GM23248 (cell line): ENCODE measurements around the gene ODAD4. TPM values are rescaled to one million over a fixed set of nuclear protein-coding genes. Genes with fewer than 3 reads are reported as not detected.

Experiments
- DNase-seq: peaks from one replicate; pipeline ENCODE4 v3.0.0-alpha.2; 2015
- H2AFZ ChIP-seq: fragments of 200-600 bp; sonication (generic); 2 replicates; pipeline ENCODE4 v1.6.1; 2016; ENCODE audit warnings: antibody characterized with exemption
- H3F3A ChIP-seq: fragments of 200-600 bp; sonication (generic); 2 replicates; pipeline ENCODE4 v1.6.1; 2016; ENCODE audit warnings: mild to moderate bottlenecking, antibody characterized with exemption, mixed run types; ENCODE audit not compliant: insufficient read depth
- H3K27ac ChIP-seq: fragments of 200-600 bp; sonication (generic); 2 replicates; pipeline ENCODE4 v1.5.1; 2016; ENCODE audit warnings: mild to moderate bottlenecking
- H3K27me3 ChIP-seq: fragments of 200-600 bp; sonication (generic); replicated peaks from 2 replicates; pipeline ENCODE4 v1.6.1; 2016; ENCODE audit warnings: mild to moderate bottlenecking; ENCODE audit not compliant: insufficient read depth
- H3K36me3 ChIP-seq: fragments of 200-600 bp; sonication (generic); 2 replicates; pipeline ENCODE4 v1.6.1; 2016; ENCODE audit warnings: low read depth, mild to moderate bottlenecking
- H3K4me1 ChIP-seq: fragments of 200-600 bp; sonication (generic); 2 replicates; pipeline ENCODE4 v1.6.1; 2016; ENCODE audit warnings: mild to moderate bottlenecking; ENCODE audit not compliant: insufficient read depth
- H3K4me2 ChIP-seq: fragments of 200-600 bp; sonication (generic); one replicate; pipeline ENCODE4 v1.6.1; 2016; ENCODE audit warnings: mild to moderate bottlenecking; ENCODE audit not compliant: unreplicated experiment
- H3K4me3 ChIP-seq: fragments of 200-600 bp; sonication (generic); 2 replicates; pipeline ENCODE4 v1.5.1; 2016; ENCODE audit warnings: mild to moderate bottlenecking
- H3K79me2 ChIP-seq: fragments of 200-600 bp; sonication (generic); 2 replicates; pipeline ENCODE4 v1.6.1; 2016; ENCODE audit warnings: mild to moderate bottlenecking; ENCODE audit not compliant: insufficient read depth
- H3K9ac ChIP-seq: fragments of 200-600 bp; sonication (generic); 2 replicates; pipeline ENCODE4 v1.6.1; 2016; ENCODE audit warnings: mild to moderate bottlenecking
- H3K9me2 ChIP-seq: fragments of 200-600 bp; sonication (generic); 2 replicates; pipeline ENCODE4 v1.6.1; 2016; ENCODE audit warnings: mixed run types, mild to moderate bottlenecking, moderate library complexity; ENCODE audit not compliant: insufficient read depth
- H3K9me3 ChIP-seq: fragments of 200-600 bp; sonication (generic); one replicate; pipeline ENCODE4 v1.6.1; 2017; ENCODE audit warnings: low read depth
- H4K20me1 ChIP-seq: fragments of 200-600 bp; sonication (generic); 2 replicates; pipeline ENCODE4 v1.6.0; 2016; ENCODE audit not compliant: insufficient read depth
- EZH2 ChIP-seq: fragments of 200-600 bp; sonication (generic); IDR thresholded peaks from 2 replicates; pipeline ENCODE4 v1.6.1; 2018; ENCODE audit warnings: antibody characterized with exemption, mild to moderate bottlenecking; ENCODE audit not compliant: insufficient read depth, poor library complexity, severe bottlenecking
- EZH2phosphoT487 ChIP-seq: fragments of 200-600 bp; sonication (generic); IDR thresholded peaks from 2 replicates; pipeline ENCODE4 v1.6.1; 2018; ENCODE audit warnings: antibody characterized with exemption, moderate library complexity, mild to moderate bottlenecking, low read depth; ENCODE audit not compliant: insufficient read depth
- WGBS, 2 experiments: methylation state at CpG; one replicate each; pipeline ENCODE4 v1.1.6; 2015 to 2017; ENCODE audit warnings: low lambda C conversion rate in 2 of 2, low coverage in 1 of 2; ENCODE audit errors: missing lambda C conversion rate in 2 of 2; 5-methylcytosine and 5-hydroxymethylcytosine counted together
- in situ Hi-C: fragments of 300-500 bp; cut with MboI; formaldehyde crosslinking; loops from 2 replicates; pipeline ENCODE4 v1.15.0; 2020
- polyA plus RNA-seq: library from polyadenylated mRNA; unstranded; fragments of >200 nt; fragmentation: Nextera tagmentation; extraction: Ambion mirVana; gene quantifications from 2 replicates; pipeline ENCODE4 v1.2.1, GENCODE V29; 2016
- total RNA-seq: library from RNA; depleted of rRNA; stranded (reverse); fragments of >200 nt; shearing (Covaris generic); gene quantifications from 2 replicates; pipeline ENCODE4 v1.2.3, GENCODE V29; 2014

Gene ODAD4
- total and polyA plus RNA-seq, 2 experiments from 2014 or later = 0.54 to 1.4 TPM

- no peaks in the 10 kb centered on the region for H3K9me2 ChIP-seq
- H3K79me2 ChIP-seq = peaks cover 86% of the 10 kb centered on the region
- DNase-seq = peak; percentile 99
- H3K9ac ChIP-seq = peak overlapping the region; percentile 59
- H3K4me2 ChIP-seq = peak overlapping the region; percentile 11
- H2AFZ ChIP-seq = no peak overlapping the region
- WGBS, 2 experiments = 23 to 30% methylated on average over 13 of the region's 13 CpGs
- peaks cover 64% of the 10 kb centered on the region for H3F3A ChIP-seq
- H3K36me3 ChIP-seq = peaks cover 44% of the 10 kb centered on the region; the same call in 1 of the 2 replicates
- 0 out of 2 replicates have a peak overlapping the region, but pooled peaks have one; percentile 16 for H3K4me3 ChIP-seq
- H3K4me1 ChIP-seq = peaks cover 65% of the 10 kb centered on the region
- no peaks in the 10 kb centered on the region for H4K20me1 ChIP-seq
- no peaks in the 10 kb centered on the region for H3K9me3 ChIP-seq
- H3K27ac ChIP-seq = peak overlapping the region; percentile 88
- in situ Hi-C loops = no loop called here
- H3K27me3 ChIP-seq = no peaks in the 10 kb centered on the region
- TF ChIP-seq EZH2phosphoT487 = no peak
- TF ChIP-seq EZH2 = no peak
Observed at GRCh38 chr17:41910701-41911391, 19.6 kb upstream of the ODAD4 start.

GRCh38 chr17:41912925-41913324, 17.5 kb upstream of the ODAD4 start:
- Histone ChIP-seq H3K9ac (no peak overlapping the region), H3K9me2 (no peaks in the 10 kb centered on the region), H3K4me2 (no peak overlapping the region), H3K27me3 (no peaks in the 10 kb centered on the region), H2AFZ (no peak overlapping the region), H3K4me3 (no peak overlapping the region), H3K4me1 (peaks cover 64% of the 10 kb centered on the region), H3F3A (peaks cover 62% of the 10 kb centered on the region), H3K9me3 (no peaks in the 10 kb centered on the region), H4K20me1 (0 out of 2 replicates have a peak, but pooled peaks cover 5% of the 10 kb centered on the region), H3K79me2 (peaks cover 87% of the 10 kb centered on the region), H3K36me3 (peaks cover 31% of the 10 kb centered on the region; the same call in 1 of the 2 replicates), H3K27ac (0 out of 2 replicates have a peak overlapping the region, but pooled peaks have one; percentile 88)
- in situ Hi-C loops = no loop called here
- no peak for DNase-seq
- WGBS, 2 experiments = 55 to 88% methylated on average over 1 of the region's 1 CpG
- TF ChIP-seq EZH2 = no peak
- no peak for TF ChIP-seq EZH2phosphoT487

GRCh38 chr17:41913798-41914197, 16.6 kb upstream of the ODAD4 start:
- Histone ChIP-seq H3K9ac (no peak overlapping the region), H3K36me3 (peaks cover 27% of the 10 kb centered on the region; the same call in 1 of the 2 replicates), H4K20me1 (0 out of 2 replicates have a peak, but pooled peaks cover 5% of the 10 kb centered on the region), H3K9me3 (no peaks in the 10 kb centered on the region), H3K79me2 (peaks cover 88% of the 10 kb centered on the region), H3K9me2 (no peaks in the 10 kb centered on the region), H3K27ac (no peak overlapping the region), H3K27me3 (no peaks in the 10 kb centered on the region), H3K4me1 (peaks cover 58% of the 10 kb centered on the region), H3K4me2 (no peak overlapping the region), H3K4me3 (no peak overlapping the region), H3F3A (peaks cover 57% of the 10 kb centered on the region), H2AFZ (no peak overlapping the region)
- no peak for DNase-seq
- 91 to 100% methylated on average over 4 of the region's 4 CpGs for WGBS, 2 experiments
- TF ChIP-seq EZH2 = no peak
- no peak for TF ChIP-seq EZH2phosphoT487
- in situ Hi-C loops = no loop called here

- Histone ChIP-seq H2AFZ (no peak overlapping the region), H3K4me2 (no peak overlapping the region), H4K20me1 (0 out of 2 replicates have a peak, but pooled peaks cover 5% of the 10 kb centered on the region), H3K27ac (peak overlapping the region; percentile 10; the same call in 1 of the 2 replicates), H3K27me3 (no peaks in the 10 kb centered on the region), H3K9ac (no peak overlapping the region), H3K9me3 (no peaks in the 10 kb centered on the region), H3K4me1 (peaks cover 58% of the 10 kb centered on the region), H3K4me3 (no peak overlapping the region), H3K36me3 (peaks cover 24% of the 10 kb centered on the region; the same call in 1 of the 2 replicates), H3F3A (peaks cover 56% of the 10 kb centered on the region), H3K9me2 (no peaks in the 10 kb centered on the region), H3K79me2 (peaks cover 82% of the 10 kb centered on the region)
- no peak for TF ChIP-seq EZH2phosphoT487
- TF ChIP-seq EZH2 = no peak
- no peak for DNase-seq
- 80 to 86% methylated on average over 6 of the region's 6 CpGs for WGBS, 2 experiments
- in situ Hi-C loops = no loop called here
Observed at GRCh38 chr17:41914358-41914766, 16.1 kb upstream of the ODAD4 start.
